Measurements from ENCODE around the gene PRIM2. TPM values are rescaled to one million over a fixed set of nuclear protein-coding genes. Genes with fewer than 3 reads are reported as not detected.
"Not testable (repeated sequence)": the region's sequence is repeated elsewhere in the genome, so short reads cannot be mapped to it uniquely, and the experiment has no call there.

The PRIM2 gene
- total RNA-seq, 1 experiment from 2014 or later = 44.0 TPM

DNA sequence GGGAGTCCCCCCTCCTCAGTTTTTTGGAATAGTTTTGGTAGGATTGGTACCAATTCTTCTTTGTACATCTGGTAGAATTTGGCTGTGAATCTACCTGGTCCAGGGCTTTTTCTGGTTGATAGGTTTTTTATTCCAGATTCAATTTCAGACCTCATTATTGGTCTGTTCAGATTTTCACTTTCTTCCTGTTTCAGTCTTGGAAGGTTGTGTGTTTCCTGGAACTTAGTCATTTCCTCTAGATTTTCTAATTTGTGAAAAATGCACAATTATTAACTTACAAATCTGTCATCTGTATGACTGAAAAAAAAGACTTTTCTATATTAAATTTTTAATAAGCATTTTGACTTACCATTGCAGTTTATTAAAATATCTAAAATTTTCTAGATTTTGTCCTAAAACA, 287.9 kb downstream of the PRIM2 start:
- H3K9ac ChIP-seq (ENCODE audit: low read length); POLR2A ChIA-PET; H3K9me2 ChIP-seq (ENCODE audit: insufficient read depth); H4K20me1 ChIP-seq (ENCODE audit: insufficient read depth); CTCF ChIA-PET; H3K36me3 ChIP-seq (ENCODE audit: control insufficient read depth in 1 of 2, insufficient read depth in 2 of 2, low read length in 2 of 2); H3K4me1 ChIP-seq (ENCODE audit: control insufficient read depth in 1 of 2, insufficient read depth in 2 of 2, low read length in 2 of 2); H3K9me3 ChIP-seq (ENCODE audit: control insufficient read depth in 1 of 2, insufficient read depth in 1 of 2, low read depth in 1 of 2, low read length in 2 of 2); H3K79me2 ChIP-seq (ENCODE audit: insufficient read depth, low read length); ATAC-seq; H3K27me3 ChIP-seq (ENCODE audit: insufficient read depth, low read length); H3K27ac ChIP-seq (ENCODE audit: low read depth, low read length); DNase-seq (ENCODE audit: low read depth, low spot score); intact Hi-C loops (cut with micrococcal nuclease); BruUV-seq (replicated peaks); H3K4me3 ChIP-seq (replicated peaks in 1 of 2; ENCODE audit: low read depth in 1 of 2, low read length in 2 of 2); RAD21 ChIA-PET (ENCODE audit: low non-redundant PET in 1 of 2, low total read pairs in 2 of 2, uncharacterized antibody in 2 of 2, unreplicated experiment in 2 of 2); H2AFZ ChIP-seq (ENCODE audit: low read depth, low read length, poor library complexity, severe bottlenecking); H3K4me2 ChIP-seq (ENCODE audit: low read length): not testable (repeated sequence)

DNA sequence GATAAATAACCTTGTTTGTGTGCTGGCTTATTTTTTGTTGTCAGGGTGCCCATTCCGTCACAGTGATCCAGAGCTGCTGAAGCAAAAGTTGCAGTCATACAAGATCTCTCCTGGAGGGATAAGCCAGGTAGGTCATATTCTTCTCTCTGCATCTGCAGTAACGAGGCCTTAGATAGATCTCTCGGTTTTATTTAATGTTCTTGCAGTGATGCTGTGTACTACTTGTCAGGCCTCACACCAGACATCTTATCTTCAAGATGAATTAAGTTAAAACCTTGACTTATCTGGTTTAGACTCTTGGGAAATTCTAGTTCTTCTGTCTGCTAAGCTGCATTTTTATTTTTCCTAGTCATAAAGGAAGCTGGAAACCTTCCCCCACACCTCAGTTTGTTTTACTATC, 288.9 kb downstream of the PRIM2 start:
- H3K27ac ChIP-seq (ENCODE audit: low read depth, low read length); H3K9ac ChIP-seq (ENCODE audit: low read length); ATAC-seq; CTCF ChIA-PET; POLR2A ChIA-PET; H3K27me3 ChIP-seq (ENCODE audit: insufficient read depth, low read length); H3K9me3 ChIP-seq (ENCODE audit: control insufficient read depth in 1 of 2, insufficient read depth in 1 of 2, low read depth in 1 of 2, low read length in 2 of 2); H2AFZ ChIP-seq (ENCODE audit: low read depth, low read length, poor library complexity, severe bottlenecking); H3K9me2 ChIP-seq (ENCODE audit: insufficient read depth); H3K79me2 ChIP-seq (ENCODE audit: insufficient read depth, low read length); H3K4me2 ChIP-seq (ENCODE audit: low read length); H3K4me1 ChIP-seq (ENCODE audit: control insufficient read depth in 1 of 2, insufficient read depth in 2 of 2, low read length in 2 of 2); H3K4me3 ChIP-seq (replicated peaks in 1 of 2; ENCODE audit: low read depth in 1 of 2, low read length in 2 of 2); BruUV-seq (replicated peaks); H3K36me3 ChIP-seq (ENCODE audit: control insufficient read depth in 1 of 2, insufficient read depth in 2 of 2, low read length in 2 of 2); RAD21 ChIA-PET (ENCODE audit: low non-redundant PET in 1 of 2, low total read pairs in 2 of 2, uncharacterized antibody in 2 of 2, unreplicated experiment in 2 of 2); intact Hi-C loops (cut with micrococcal nuclease); H4K20me1 ChIP-seq (ENCODE audit: insufficient read depth); DNase-seq (ENCODE audit: low read depth, low spot score): not testable (repeated sequence)

DNA sequence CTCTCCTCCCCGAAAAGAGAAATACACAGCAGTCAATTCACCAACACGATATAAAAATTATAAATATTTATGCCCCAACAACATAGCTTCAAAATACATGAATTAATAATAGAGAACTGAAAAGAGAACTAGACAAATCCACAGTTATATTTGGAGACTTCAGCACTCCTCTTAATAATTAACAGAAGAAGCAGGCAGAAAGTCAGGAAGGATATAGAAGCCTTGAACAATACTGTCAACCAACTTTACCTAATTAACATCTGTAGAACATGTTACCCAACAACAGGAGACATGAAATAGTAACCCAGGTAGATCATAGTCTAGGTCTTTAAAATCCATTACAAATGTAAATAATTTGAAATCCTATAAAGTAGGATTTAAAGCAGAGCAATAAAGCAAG, 293.2 kb downstream of the PRIM2 start:
- RAD21 ChIA-PET (ENCODE audit: low non-redundant PET in 1 of 2, low total read pairs in 2 of 2, uncharacterized antibody in 2 of 2, unreplicated experiment in 2 of 2); H3K36me3 ChIP-seq (ENCODE audit: control insufficient read depth in 1 of 2, insufficient read depth in 2 of 2, low read length in 2 of 2); H4K20me1 ChIP-seq (ENCODE audit: insufficient read depth); DNase-seq (ENCODE audit: low read depth, low spot score); H3K27ac ChIP-seq (ENCODE audit: low read depth, low read length); H3K9me3 ChIP-seq (ENCODE audit: control insufficient read depth in 1 of 2, insufficient read depth in 1 of 2, low read depth in 1 of 2, low read length in 2 of 2); H3K79me2 ChIP-seq (ENCODE audit: insufficient read depth, low read length); H3K27me3 ChIP-seq (ENCODE audit: insufficient read depth, low read length); H3K9ac ChIP-seq (ENCODE audit: low read length); H3K9me2 ChIP-seq (ENCODE audit: insufficient read depth); H3K4me2 ChIP-seq (ENCODE audit: low read length); H2AFZ ChIP-seq (ENCODE audit: low read depth, low read length, poor library complexity, severe bottlenecking); ATAC-seq; intact Hi-C loops (cut with micrococcal nuclease); H3K4me3 ChIP-seq (replicated peaks in 1 of 2; ENCODE audit: low read depth in 1 of 2, low read length in 2 of 2); POLR2A ChIA-PET; H3K4me1 ChIP-seq (ENCODE audit: control insufficient read depth in 1 of 2, insufficient read depth in 2 of 2, low read length in 2 of 2); BruUV-seq (replicated peaks); CTCF ChIA-PET: not testable (repeated sequence)

DNA sequence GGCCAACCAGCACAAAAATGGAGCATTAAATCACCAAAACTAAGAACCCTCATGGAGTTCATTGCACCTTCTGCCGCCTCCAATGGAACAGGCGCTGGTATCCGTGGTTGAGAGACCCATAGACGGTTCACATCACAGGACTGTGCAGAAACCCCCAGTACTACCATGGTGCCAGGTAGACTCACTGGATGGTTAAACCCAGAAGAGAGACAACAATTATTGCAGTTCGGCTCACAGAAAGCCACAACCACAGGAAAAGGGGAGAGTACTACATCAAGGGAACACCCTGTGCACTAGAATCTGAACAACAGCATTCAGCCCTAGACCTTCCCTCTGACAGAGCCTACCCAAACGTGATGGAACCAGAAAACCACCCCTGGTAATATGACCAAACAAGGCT, 301.5 kb downstream of the PRIM2 start:
- H3K27ac ChIP-seq (ENCODE audit: low read depth, low read length); intact Hi-C loops (cut with micrococcal nuclease); H3K4me3 ChIP-seq (replicated peaks in 1 of 2; ENCODE audit: low read depth in 1 of 2, low read length in 2 of 2); POLR2A ChIA-PET; H3K79me2 ChIP-seq (ENCODE audit: insufficient read depth, low read length); DNase-seq (ENCODE audit: low read depth, low spot score); ATAC-seq; H4K20me1 ChIP-seq (ENCODE audit: insufficient read depth); RAD21 ChIA-PET (ENCODE audit: low non-redundant PET in 1 of 2, low total read pairs in 2 of 2, uncharacterized antibody in 2 of 2, unreplicated experiment in 2 of 2); H3K27me3 ChIP-seq (ENCODE audit: insufficient read depth, low read length); BruUV-seq (replicated peaks); H3K9me2 ChIP-seq (ENCODE audit: insufficient read depth); CTCF ChIA-PET; H3K9ac ChIP-seq (ENCODE audit: low read length); H3K36me3 ChIP-seq (ENCODE audit: control insufficient read depth in 1 of 2, insufficient read depth in 2 of 2, low read length in 2 of 2); H2AFZ ChIP-seq (ENCODE audit: low read depth, low read length, poor library complexity, severe bottlenecking); H3K9me3 ChIP-seq (ENCODE audit: control insufficient read depth in 1 of 2, insufficient read depth in 1 of 2, low read depth in 1 of 2, low read length in 2 of 2); H3K4me1 ChIP-seq (ENCODE audit: control insufficient read depth in 1 of 2, insufficient read depth in 2 of 2, low read length in 2 of 2); H3K4me2 ChIP-seq (ENCODE audit: low read length): not testable (repeated sequence)

GRCh38 chr6:57631773-57632172, 314.3 kb downstream of the PRIM2 start:
- BruUV-seq (replicated peaks); CTCF ChIA-PET; ATAC-seq: not testable (repeated sequence)

More at GRCh38 chr6:57631773-57632172, 314.3 kb downstream of the PRIM2 start:
- H3K79me2 ChIP-seq (ENCODE audit: insufficient read depth, low read length); H3K9me3 ChIP-seq (ENCODE audit: control insufficient read depth in 1 of 2, insufficient read depth in 1 of 2, low read depth in 1 of 2, low read length in 2 of 2); POLR2A ChIA-PET; H3K27ac ChIP-seq (ENCODE audit: low read depth, low read length); H3K4me2 ChIP-seq (ENCODE audit: low read length); DNase-seq (ENCODE audit: low read depth, low spot score); H3K9me2 ChIP-seq (ENCODE audit: insufficient read depth); H3K9ac ChIP-seq (ENCODE audit: low read length); H2AFZ ChIP-seq (ENCODE audit: low read depth, low read length, poor library complexity, severe bottlenecking); H3K4me1 ChIP-seq (ENCODE audit: control insufficient read depth in 1 of 2, insufficient read depth in 2 of 2, low read length in 2 of 2); H3K36me3 ChIP-seq (ENCODE audit: control insufficient read depth in 1 of 2, insufficient read depth in 2 of 2, low read length in 2 of 2); H3K27me3 ChIP-seq (ENCODE audit: insufficient read depth, low read length); RAD21 ChIA-PET (ENCODE audit: low non-redundant PET in 1 of 2, low total read pairs in 2 of 2, uncharacterized antibody in 2 of 2, unreplicated experiment in 2 of 2); H4K20me1 ChIP-seq (ENCODE audit: insufficient read depth); intact Hi-C loops (cut with micrococcal nuclease); H3K4me3 ChIP-seq (replicated peaks in 1 of 2; ENCODE audit: low read depth in 1 of 2, low read length in 2 of 2): not testable (repeated sequence)

Measured in HCT116 (cell line).